ENCODE results near the gene DIMT1.

DNA sequence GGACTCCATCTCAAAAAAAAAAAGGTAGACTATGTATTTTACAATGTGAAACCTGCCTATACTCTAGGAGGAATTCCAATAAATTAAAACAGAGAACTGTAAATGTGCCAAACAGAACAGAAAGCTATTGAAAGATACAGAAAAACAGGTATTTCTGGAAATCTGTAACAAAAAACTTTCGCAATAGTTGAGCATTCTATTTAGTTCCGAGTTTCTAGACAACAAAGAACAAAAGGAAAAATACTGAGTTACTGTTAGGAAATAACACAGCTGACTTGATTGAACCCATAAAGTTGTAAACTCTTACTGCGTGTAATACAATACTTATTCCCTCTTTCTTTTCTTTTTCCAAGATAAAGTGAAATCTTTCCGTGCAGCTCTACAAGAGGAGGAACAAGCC lies 18.6 kb downstream of the DIMT1 start:
- TF ChIP-seq, protein P1, sequence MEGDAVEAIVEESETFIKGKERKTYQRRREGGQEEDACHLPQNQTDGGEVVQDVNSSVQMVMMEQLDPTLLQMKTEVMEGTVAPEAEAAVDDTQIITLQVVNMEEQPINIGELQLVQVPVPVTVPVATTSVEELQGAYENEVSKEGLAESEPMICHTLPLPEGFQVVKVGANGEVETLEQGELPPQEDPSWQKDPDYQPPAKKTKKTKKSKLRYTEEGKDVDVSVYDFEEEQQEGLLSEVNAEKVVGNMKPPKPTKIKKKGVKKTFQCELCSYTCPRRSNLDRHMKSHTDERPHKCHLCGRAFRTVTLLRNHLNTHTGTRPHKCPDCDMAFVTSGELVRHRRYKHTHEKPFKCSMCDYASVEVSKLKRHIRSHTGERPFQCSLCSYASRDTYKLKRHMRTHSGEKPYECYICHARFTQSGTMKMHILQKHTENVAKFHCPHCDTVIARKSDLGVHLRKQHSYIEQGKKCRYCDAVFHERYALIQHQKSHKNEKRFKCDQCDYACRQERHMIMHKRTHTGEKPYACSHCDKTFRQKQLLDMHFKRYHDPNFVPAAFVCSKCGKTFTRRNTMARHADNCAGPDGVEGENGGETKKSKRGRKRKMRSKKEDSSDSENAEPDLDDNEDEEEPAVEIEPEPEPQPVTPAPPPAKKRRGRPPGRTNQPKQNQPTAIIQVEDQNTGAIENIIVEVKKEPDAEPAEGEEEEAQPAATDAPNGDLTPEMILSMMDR (IDR thresholded peaks at IDR 0.05; ENCODE audit: low read depth, low read length, missing input control) = no peak
- TF ChIP-seq RXRA (IDR thresholded peaks at IDR 0.05) (no peak), MAX (IDR thresholded peaks at IDR 0.05) (no peak), FOXA1 (IDR thresholded peaks at IDR 0.05) (no peak), FOXA2 (IDR thresholded peaks at IDR 0.05) (no peak), TAF1 (conservative IDR thresholded peaks at IDR 0.05) (no peak)
- TF ChIP-seq, protein P2, sequence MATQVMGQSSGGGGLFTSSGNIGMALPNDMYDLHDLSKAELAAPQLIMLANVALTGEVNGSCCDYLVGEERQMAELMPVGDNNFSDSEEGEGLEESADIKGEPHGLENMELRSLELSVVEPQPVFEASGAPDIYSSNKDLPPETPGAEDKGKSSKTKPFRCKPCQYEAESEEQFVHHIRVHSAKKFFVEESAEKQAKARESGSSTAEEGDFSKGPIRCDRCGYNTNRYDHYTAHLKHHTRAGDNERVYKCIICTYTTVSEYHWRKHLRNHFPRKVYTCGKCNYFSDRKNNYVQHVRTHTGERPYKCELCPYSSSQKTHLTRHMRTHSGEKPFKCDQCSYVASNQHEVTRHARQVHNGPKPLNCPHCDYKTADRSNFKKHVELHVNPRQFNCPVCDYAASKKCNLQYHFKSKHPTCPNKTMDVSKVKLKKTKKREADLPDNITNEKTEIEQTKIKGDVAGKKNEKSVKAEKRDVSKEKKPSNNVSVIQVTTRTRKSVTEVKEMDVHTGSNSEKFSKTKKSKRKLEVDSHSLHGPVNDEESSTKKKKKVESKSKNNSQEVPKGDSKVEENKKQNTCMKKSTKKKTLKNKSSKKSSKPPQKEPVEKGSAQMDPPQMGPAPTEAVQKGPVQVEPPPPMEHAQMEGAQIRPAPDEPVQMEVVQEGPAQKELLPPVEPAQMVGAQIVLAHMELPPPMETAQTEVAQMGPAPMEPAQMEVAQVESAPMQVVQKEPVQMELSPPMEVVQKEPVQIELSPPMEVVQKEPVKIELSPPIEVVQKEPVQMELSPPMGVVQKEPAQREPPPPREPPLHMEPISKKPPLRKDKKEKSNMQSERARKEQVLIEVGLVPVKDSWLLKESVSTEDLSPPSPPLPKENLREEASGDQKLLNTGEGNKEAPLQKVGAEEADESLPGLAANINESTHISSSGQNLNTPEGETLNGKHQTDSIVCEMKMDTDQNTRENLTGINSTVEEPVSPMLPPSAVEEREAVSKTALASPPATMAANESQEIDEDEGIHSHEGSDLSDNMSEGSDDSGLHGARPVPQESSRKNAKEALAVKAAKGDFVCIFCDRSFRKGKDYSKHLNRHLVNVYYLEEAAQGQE (IDR thresholded peaks at IDR 0.05) = no peak

Measured in liver (tissue), 3 donors.